Thyroid gland (tissue), 4 donors: Measurements from ENCODE around the gene RAVER2.

ENCODE experiments used
- POLR2A ChIP-seq, 2 donors: fragments of 450-650 bp; IDR thresholded peaks; one replicate each; pipeline ENCODE4 v1.6.1; 2017; ENCODE audit warnings: antibody characterized with exemption in 2 of 2, mild to moderate bottlenecking in 2 of 2, moderate library complexity in 1 of 2
- TF ChIP-seq, protein P1 (sequence below), 6 experiments: fragments of 200-600 bp in 3 of 6; fragments of 450-650 bp in 3 of 6; sonication (generic) in 3 of 6; IDR thresholded peaks; one replicate each; pipeline ENCODE4 v1.5.1; 2016 to 2019; ENCODE audit warnings: antibody characterized with exemption in 6 of 6, mild to moderate bottlenecking in 2 of 6, inconsistent platforms in 1 of 6, moderate library complexity in 1 of 6

DNA sequence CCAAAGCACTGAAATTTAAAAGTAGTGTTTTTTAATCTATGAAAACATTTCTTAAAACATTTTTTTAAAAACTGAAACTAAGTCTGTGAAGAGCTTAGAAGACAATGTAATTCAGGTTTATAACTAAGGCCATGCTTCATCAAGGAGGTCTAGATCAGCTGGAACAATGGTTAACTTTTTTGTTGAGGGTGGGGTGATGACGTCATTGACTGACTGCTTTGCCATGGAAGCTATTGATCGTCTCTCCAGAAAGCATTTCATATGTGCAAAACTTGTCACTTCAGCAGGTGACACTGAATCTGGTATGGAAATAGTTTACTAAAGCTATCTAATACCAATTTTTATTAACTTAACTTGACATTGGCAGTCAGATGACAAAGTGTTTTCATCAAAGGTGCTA lies 21.0 kb downstream of the RAVER2 start:
- TF ChIP-seq, protein P1, sequence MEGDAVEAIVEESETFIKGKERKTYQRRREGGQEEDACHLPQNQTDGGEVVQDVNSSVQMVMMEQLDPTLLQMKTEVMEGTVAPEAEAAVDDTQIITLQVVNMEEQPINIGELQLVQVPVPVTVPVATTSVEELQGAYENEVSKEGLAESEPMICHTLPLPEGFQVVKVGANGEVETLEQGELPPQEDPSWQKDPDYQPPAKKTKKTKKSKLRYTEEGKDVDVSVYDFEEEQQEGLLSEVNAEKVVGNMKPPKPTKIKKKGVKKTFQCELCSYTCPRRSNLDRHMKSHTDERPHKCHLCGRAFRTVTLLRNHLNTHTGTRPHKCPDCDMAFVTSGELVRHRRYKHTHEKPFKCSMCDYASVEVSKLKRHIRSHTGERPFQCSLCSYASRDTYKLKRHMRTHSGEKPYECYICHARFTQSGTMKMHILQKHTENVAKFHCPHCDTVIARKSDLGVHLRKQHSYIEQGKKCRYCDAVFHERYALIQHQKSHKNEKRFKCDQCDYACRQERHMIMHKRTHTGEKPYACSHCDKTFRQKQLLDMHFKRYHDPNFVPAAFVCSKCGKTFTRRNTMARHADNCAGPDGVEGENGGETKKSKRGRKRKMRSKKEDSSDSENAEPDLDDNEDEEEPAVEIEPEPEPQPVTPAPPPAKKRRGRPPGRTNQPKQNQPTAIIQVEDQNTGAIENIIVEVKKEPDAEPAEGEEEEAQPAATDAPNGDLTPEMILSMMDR (IDR thresholded peaks at IDR 0.05): no peak
- TF ChIP-seq POLR2A (IDR thresholded peaks at IDR 0.05): no peak
